HG03064 (cell line): ENCODE measurements around the gene ADAM10.

ENCODE experiments used
- ATAC-seq: cut with Tn5 transposase; IDR thresholded peaks from one replicate; pipeline ENCODE4 v1.9.1; 2021; ENCODE audit warnings: low read depth; ENCODE audit not compliant: unreplicated experiment

ADAM10 gene

DNA sequence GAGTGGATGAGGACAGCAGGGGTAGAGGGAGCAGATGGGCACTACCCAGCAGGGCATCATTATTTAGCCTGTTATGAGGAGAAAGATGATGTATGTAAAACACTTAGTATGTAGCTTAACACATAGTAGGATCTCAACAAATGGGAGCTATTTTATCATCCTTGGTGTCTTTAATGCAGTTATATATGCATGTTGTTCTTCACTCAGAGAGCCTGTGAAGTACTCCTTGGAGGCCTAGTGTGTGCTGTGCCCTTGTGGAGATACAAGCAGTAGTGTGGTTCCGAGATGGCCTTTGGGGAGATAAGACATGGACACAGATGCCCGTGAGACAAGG is 193.5 kb downstream of the ADAM10 start:
- ATAC-seq: no peak

DNA sequence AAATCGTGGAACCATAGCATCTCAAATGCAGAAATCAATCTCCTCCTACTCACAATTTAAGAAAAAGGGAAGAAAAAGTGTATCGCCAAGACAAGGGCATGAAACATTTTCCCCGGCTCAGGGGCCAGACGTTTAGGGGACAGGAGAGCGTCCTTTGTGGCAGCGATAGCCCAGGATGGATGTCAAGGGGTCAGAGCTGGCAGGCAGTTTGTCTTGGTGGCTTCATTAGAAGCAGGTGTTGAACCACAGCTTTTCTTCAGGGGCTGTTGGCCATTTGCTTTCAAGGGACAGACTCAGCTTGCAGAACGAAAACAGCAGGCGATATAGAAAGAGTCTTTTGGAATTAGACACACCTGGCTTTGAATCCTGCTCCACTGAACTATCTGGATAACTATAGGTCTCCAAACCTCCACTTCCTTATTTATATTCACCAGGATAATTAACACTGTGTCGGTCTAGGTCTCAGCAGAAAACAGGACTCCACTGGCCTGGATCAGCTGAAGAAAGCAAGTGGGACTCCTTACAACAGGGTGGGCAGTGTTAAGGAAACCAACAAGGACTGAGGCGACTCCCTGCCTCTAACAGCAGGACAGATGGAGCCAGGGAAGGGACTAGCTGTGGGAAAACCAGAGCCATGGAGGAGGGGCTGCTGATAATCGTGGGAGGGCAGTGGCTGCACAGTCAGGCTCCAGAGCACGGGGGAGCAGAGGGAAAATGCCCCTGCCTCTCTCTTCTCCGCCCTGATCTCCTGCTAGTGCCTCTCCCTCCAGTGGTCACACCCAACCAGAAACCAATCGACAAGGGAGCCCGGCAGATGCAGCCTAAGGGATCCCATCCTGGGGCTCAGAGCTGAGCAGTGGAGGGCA is 194.1 kb downstream of the ADAM10 start:
- ATAC-seq: no peak

DNA sequence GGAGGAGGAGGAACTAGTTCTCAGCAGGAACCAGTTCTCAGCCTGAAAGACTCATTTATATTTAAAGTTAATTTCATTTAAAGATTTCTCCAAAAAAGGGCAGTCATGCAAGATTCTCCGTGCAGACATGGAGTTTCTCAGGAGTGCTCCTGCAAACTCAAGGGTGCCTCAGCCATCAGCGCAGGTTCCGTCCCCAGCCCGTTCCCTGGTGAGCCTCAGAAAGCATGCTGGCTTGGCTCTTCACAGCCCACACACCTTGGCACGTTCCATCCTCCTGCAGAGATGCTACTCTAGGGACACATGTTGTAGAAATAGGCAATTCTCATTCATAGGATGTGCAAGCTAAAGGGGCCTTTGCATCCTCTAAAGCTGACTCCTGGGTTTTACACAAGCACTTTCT is 194.7 kb downstream of the ADAM10 start:
- no peak for ATAC-seq

- ATAC-seq: no peak
Measured at GRCh38 chr15:58553365-58553918, 196.1 kb downstream of the ADAM10 start.

- no peak for ATAC-seq
Measured at GRCh38 chr15:58552505-58553364, 196.8 kb downstream of the ADAM10 start.

DNA sequence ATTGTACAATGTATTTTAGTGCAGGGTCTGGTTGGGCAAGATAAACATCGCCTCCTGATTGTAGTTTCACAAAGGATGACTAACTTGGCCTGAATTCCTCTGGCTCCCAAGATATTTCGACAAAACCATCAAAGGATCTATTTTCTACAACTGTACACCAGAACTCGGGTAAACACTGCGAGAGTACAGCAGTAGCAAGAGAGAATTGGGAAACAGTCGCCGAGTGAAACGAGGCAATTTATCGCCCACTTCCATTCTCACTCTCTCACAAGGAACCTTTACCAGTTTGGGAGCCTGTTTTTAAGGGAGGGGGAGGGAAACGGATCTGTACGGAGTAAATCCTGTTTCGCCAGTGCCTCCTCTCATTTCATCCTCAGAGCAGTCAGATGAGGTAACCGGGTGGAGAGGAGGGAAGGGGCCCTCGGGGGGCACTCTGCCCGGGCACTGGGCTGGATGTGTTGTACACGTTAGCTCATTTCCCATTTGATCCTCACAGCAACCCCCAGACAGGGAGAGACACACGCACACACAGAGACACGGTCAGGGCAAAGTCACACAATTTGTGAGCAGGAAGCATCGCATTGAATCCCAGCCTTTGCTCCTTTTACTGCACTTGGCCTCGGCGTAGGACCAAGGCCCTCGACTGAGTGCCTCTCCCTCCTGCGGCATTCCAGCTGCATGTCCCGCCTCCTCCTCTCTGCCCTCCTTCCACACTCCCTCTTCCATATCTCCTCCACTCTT is 197.6 kb downstream of the ADAM10 start:
- ATAC-seq: no peak

GRCh38 chr15:58551084-58551763 is 198.3 kb downstream of the ADAM10 start:
- ATAC-seq: no peak

DNA sequence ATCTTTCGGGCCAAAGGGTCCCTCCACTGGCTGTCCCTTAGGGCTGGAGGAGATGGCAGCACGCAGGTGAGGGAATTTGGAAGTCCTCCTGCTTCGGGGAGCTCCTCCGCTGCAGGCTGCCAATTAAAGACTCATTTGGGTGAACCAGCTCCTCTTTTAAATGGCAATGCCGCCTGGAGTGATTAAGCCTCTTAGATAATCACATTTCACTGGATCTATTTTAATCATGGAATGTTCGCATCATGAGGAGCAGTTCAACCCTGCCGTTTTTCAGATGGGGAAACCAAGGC is 199.8 kb downstream of the ADAM10 start:
- no peak for ATAC-seq

DNA sequence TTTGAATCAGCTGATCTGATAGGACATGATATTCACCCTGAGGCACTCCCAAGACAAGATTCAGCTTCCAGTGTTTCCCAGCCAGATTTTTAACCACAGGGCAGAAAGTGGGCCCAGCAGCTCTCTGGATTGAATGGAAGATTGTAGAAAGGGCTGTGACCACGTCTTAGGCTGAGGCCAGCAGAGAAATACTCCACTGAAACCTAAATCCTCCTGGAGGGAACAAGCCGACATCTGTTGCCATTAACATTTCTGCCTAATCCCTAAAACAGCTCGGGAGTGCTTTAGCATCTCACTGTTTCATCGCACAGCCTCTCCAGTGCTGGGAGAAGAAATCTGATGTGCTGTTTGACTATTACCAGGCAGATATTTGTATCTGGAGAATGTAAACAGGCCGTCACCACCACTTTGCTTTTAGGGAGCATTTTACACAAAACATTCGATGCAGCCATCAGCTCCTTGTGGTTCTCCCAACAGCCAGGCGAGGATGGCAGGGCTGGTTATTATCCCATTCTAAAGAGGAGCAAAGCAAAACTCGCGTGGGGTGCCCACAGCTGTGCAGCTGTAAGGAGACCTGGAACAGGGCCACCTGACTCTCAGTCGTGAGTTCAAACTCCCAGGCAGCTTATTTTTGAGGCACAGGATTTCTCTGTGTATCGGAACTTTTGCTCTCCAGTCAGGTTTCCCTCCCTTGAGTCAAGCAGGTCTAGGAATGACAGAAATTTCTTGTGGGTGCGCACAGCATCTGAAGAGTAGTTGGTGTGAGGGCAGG is 200.3 kb downstream of the ADAM10 start:
- no peak for ATAC-seq

DNA sequence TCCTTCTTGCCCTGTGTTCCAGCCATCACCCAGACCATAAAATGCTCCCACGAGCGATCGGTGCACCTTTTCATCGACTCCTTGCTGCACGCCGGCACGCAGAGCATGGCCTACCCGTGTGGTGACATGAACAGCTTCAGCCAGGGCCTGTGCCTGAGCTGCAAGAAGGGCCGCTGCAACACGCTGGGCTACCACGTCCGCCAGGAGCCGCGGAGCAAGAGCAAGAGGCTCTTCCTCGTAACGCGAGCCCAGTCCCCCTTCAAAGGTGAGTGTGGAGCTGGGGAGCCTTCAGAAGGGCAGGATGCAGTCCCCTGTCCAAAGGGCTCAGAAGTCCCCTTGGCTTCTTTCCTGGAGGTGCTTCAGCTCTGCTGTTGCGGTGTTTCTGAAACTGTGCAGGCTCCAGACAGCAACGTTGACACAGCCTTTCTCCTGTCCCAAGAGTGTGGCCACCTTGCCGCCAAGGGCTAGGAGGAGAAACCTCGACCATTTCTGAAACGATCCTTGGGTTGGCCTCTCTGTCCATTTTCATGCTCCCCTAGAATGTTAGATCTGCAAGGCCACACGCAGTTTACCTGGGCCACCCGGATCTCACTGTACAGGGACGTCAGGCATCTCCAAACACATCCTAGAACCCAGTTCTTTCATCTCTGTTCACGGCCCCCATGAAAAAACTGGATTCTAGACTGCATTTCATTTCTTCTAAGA is 201.0 kb downstream of the ADAM10 start:
- ATAC-seq: no peak

DNA sequence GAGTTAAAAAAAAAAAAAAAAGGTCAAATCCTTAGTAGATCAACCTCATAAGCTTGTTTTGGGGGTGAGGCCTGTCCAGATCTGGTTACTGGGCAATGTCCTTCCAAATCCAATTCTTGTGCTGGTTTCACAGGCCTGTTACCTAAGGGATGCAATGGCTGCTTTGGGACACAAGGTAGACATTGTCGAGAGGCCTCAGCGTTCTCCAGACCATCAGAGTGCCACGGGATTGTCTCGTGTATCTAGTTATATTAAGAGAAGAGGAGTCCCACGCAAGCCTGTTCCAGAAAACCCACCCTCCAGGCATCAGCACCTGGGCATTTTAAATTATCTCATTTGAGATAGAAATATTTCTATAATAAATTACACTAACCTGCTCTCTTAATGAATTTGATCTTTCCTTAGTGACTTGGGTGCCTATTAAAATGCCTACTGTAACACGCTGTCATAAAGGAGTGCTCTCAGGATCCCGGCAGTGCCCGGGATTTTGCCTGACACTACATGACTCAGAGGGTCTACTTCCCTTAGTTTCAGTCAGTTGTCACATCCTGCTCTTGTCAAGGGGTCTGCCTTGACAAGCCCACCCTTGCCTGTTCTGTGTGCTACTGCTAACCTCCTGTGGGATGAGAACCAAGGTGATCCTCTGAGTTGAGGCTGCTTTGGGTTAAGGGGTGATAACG is 201.7 kb downstream of the ADAM10 start:
- ATAC-seq: no peak

- no peak for ATAC-seq
Measured at GRCh38 chr15:58546635-58547627, 202.6 kb downstream of the ADAM10 start.

DNA sequence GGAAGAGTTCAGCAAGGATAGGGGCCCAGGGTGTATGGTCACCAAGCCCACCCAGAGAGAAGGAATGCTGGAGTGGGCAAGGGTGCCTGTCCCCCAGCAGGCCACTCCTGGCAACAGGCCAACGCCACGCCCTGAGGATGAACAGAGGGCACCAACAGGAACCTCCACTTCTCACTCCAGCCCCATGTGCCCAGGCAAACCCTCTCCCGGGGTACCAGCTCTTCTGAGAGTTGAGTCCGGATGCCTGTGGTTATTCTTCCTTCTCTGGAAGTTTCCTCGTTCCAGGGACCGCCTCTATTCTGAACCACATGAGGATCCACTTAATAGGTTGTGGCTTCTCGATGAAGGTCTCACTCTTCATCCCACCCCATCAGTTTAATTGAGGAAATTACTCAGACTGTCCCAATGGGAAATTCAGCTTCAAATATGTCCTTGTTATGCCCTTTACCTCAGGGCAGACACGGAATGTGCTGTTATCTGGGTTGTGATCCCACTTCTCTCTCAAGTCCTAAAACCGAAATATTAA is 203.4 kb downstream of the ADAM10 start:
- ATAC-seq: no peak

DNA sequence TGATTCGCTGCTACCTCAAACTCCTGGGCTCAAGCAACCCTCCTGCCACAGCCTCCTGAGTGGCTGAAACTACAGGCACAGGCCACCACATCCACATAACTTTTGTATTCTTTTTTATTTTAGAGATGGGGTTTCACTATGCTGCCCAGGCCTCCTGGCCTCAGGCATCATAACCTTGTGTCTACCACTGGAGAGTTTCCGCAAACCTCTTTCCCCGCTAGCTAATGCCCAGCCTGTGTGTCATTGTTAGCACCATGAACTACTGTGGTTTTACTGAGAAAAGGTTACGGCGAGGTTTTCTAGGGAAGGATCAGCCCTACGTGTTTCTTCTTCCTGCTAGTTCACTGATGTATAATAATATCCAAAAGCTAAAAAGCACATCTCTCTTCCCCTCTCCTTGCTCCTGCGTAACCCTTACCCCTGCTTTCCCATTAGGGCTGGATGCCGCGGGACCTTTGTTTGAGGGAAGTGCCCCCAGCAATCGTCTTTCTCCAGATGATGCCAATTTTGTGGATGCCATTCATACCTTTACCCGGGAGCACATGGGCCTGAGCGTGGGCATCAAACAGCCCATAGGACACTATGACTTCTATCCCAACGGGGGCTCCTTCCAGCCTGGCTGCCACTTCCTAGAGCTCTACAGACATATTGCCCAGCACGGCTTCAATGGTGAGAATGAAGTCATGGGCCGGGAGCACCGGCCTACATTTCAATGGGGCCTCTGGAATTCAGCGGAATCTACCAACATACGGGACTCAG is 204.0 kb downstream of the ADAM10 start:
- no peak for ATAC-seq

DNA sequence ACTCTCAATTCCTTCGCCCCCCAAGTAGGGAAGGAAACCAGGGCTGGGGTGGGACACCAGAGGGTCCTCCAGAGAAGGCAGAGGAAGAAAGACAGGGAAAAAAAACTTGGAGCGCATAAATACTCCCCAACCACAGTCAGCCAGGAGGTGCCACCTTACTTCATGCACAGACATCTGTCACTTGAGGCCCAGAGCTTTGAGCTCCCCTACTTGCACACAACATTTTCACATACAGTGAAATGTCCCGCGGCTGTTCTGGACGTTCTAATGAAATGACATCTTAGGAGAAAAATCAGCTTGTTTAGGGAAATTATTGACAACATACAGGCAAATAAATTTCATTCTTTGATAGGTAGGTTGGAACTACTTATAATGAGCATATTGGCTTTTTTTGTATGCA is 204.8 kb downstream of the ADAM10 start:
- ATAC-seq: no peak

DNA sequence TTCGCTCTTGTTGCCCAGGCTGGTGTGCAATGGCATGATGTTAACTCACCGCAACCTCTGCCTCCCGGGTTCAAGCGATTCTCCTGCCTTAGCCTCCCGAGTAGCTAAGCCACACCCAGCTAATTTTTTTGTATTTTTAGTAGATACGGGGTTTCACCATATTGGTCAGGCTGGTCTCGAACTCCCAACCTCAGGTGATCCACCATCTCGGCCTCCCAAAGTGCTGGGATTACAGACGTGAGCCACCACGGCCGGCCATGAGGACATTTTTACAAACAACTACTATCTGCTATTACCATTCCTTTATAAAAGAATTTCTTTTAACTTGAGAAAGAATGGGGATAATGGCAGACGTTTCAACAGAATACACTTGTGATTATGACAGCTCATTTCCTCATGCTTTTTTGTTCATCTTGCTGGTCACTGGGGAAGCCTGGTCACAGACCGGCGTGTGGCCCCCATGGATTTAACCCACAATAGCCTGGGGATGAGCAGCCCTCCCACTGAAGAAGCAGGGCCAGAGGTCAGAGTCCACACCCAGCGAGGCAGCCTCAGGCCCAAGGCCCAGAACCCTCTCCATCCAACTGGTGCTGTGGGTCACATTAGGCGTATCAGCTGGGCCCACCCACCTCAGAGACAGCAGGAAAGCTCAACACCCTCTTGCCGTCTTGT is 205.7 kb downstream of the ADAM10 start:
- no peak for ATAC-seq
